SK-MEL-5 (cell line): ENCODE data around the gene HCN3. TPM values are rescaled to one million over a fixed set of nuclear protein-coding genes. Genes with fewer than 3 reads are reported as not detected.
A peak's percentile ranks its signal among the peaks of the same experiment; 100 is the strongest.
"Not testable (repeated sequence)": the region's sequence is repeated elsewhere in the genome, so short reads cannot be mapped to it uniquely, and the experiment has no call there.

ENCODE experiments used
- DNase-seq: peaks from one replicate; pipeline ENCODE4 v3.0.0-alpha.2; 2016; ENCODE audit warnings: low read depth, low spot score
- in situ Hi-C: cut with HindIII; loops from 2 replicates; pipeline ENCODE4 v1.10.0; 2016; ENCODE audit warnings: low sequenced_read_pairs, high pct_unique_total_duplicates, low pct_unique_long_range_greater_than_20kb
- total RNA-seq: library from RNA; depleted of rRNA; stranded (reverse); fragments of >200 nt; shearing (Covaris generic); gene quantifications from 2 replicates; pipeline ENCODE4 v1.2.3, GENCODE V29; 2014

The HCN3 gene
- total RNA-seq, 1 experiment from 2014 or later: 2.9 TPM

DNA sequence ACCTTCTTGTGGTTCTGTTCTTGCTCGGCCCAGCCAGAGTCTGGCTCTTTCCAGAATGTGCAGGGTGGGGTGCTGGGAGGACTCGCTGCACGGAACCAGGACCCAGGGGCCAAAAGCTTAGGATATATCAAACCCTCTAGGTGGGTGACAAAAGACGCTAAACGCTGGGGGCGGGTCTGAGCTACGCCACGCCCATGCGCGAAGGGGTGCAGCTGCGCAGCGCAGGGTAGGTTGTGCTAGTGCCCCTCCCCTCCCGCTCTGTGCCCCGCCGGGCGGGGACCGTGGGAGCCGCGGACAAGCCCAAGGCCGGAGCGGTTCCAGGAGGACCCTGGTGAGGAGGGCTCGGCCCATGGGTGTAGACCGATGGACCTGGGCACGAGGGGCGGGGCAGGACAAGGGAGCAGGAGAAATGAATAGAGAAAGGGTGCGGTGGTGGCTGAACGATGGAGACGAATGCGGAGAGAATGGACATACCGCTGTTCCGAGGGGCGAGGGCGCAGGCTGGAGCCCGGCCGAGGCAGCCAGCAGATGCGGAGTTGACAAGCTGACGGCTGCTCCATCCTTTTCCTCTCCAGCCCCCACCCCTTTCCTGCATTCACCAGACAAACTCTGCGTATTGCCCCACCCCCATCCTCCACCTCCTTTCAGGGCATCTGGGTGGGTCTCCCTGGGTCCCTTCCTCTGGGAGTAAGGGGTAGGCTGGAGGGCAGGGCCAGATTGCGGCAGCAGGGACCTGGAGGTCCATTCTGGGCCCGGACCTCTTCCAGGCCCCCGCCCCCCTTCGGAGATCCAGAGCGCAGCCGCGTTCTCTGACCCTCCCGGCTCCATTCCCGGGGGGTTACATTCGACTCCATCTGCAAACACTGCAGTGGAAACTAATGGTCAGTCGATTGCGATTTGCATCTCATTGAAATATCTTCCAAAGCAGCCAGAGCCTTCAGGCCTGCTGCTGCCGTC, 43.7 kb downstream of the HCN3 start, which contains the start of gene RUSC1:
RUSC1 (plus strand) TSS at position 234 of the 957 bp plus-strand sequence. CDS start 880 bp downstream, outside the sequence.
- in situ Hi-C loops: no loop called here
- DNase-seq: no peak

- in situ Hi-C loops: no loop called here
- no peak for DNase-seq
Measured at GRCh38 chr1:155321639-155322503, 44.6 kb downstream of the HCN3 start.

- peak; percentile 30 for DNase-seq
- in situ Hi-C loops: no loop called here
Measured at GRCh38 chr1:155322571-155322952, 45.3 kb downstream of the HCN3 start.

- in situ Hi-C loops: no loop called here
- peak; percentile 94 for DNase-seq
Measured at GRCh38 chr1:155322953-155323728, 45.9 kb downstream of the HCN3 start.

GRCh38 chr1:155323729-155324036, 46.4 kb downstream of the HCN3 start:
- in situ Hi-C loops: no loop called here
- peak; percentile 67 for DNase-seq

DNA sequence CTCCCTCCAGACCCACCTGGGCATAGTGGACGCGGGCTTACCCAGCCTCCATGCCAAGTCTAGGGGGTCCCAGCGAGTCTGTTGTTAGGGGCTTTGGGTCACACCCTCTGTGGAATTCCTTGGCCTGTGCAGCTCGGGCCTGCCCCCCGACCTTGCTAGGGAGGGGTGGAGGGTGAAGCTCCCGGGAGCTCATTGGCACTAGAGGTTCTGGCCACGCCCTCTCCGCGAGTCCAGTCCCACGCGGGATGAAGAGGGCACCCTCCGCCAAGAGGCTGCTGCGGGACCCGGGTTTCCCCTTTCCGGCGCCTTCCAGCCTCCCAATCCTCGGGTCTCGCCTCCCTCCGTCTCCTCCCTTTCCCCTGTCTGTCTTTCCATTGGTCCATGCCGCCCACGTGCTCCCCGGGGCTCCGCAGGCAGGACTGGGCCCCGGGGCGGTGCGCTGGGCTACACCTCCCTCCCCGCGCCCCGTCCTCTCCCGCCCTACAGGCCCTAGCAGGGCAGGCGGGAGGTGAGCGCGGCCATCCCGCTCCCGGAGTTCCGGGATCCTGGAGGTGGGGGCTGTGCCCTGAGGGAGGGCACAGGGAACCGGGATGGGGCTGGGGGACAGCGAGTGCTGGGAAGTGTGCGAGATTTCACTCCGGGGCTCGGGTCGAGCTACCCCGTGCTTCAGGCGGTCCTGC, 46.9 kb downstream of the HCN3 start:
- DNase-seq: peak; percentile 95
- in situ Hi-C loops: no loop called here

DNA sequence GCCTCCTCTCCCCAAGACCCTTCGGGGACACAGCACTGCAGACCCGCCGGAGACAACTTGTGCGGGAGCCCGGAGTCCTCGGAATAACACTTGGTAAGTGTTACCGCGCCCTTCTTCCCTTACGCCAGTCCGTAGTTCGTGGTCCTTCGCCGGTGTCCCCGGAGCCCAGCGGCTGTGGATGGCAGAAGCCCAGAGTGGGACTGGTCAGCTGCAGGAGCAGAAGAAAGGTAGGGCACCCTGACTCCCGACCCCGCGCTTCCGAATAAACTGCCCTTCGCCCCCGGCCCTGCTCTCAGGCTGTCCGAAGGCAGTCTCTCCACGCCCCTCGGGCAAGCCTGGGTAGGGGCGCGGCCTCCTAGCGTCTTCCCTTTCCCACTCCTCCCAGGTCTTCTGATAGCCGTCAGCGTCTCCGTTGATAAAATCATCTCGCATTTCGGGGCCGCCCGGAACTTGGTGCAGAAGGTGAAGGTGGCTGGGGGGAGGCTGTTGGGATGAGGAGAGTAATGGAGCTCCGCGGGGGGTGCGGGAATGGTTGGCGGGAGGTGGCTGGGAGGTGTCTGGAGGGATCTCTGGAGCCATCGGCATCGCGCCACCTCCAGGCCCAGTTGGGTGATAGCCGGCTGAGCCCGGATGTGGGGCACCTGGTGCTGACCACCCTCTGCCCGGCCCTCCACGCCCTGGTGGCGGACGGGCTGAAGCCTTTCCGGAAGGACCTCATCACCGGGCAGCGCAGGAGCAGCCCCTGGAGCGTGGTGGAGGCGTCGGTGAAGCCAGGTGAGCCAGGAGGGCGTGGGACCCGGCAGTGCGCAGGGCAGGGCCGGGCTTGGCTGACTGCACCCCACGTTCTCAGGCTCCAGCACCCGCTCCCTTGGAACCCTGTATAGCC, 47.7 kb downstream of the HCN3 start:
- in situ Hi-C loops: no loop called here

GRCh38 chr1:155325603-155325893, 48.3 kb downstream of the HCN3 start:
- in situ Hi-C loops: no loop called here
- DNase-seq: no peak

More for the DNA sequence above, 47.7 kb downstream of the HCN3 start:
- DNase-seq: peak; percentile 55

GRCh38 chr1:155326020-155326526, 48.8 kb downstream of the HCN3 start:
- no peak for DNase-seq
- in situ Hi-C loops: no loop called here

GRCh38 chr1:155326631-155327037, 49.4 kb downstream of the HCN3 start:
- DNase-seq: no peak
- in situ Hi-C loops: no loop called here

DNA sequence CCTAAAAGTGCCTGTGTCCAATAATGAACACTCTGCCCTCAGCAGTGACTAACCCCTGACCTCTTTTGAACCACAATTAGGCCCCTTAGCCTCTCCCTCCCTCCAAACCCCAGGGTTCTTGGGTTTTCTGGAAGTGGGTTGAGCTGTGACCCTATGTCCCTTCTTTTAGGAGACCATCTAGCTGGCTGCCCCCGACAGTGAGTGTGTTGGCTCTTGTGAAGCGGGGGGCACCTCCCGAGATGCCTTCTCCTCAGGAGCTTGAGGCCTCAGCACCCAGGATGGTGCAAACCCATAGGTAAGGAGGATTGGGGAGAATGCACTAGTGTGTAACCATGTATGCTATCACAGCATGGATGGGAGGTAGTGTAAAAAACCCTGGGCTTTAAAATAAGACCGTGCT, 50.7 kb downstream of the HCN3 start:
- no peak for DNase-seq
- in situ Hi-C loops: no loop called here

DNA sequence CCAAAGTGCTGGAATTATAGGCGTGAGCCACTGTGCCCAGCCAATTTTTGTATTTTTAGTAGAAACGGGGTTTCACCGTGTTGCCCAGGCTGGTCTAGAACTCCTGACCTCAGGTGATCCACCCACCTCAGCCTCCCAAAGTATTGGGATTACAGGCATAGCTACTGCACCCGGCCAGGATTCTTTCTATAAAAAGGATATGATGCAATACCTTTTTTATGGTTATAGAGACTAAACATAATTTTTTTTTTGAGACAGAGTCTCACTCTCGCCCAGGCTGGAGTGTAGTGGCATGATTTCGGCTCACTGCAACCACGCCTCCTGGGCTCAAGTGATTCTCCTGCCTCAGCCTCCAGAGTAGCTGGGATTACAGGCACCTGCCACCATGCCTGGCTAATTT, 51.6 kb downstream of the HCN3 start:
- DNase-seq, in situ Hi-C loops: not testable (repeated sequence)

GRCh38 chr1:155329980-155330598, 52.8 kb downstream of the HCN3 start:
- no peak for DNase-seq
- in situ Hi-C loops: no loop called here

- no peak for DNase-seq
- in situ Hi-C loops: no loop called here
Measured at GRCh38 chr1:155334962-155335361, 57.7 kb downstream of the HCN3 start.
